Measurements from ENCODE around the gene GGCT.
"Not testable (repeated sequence)": the region's sequence is repeated elsewhere in the genome, so short reads cannot be mapped to it uniquely, and the experiment has no call there.

Gene GGCT

GRCh38 chr7:30528779-30529178, 24.1 kb upstream of the GGCT start:
- no peak overlapping the region for H3K4me3 ChIP-seq (ENCODE audit: control insufficient read depth, low read depth, low read length)
- DNase-seq (ENCODE audit: low read depth) = no peak
- no peak for TF ChIP-seq CTCF (conservative IDR thresholded peaks at IDR 0.05; ENCODE audit: control insufficient read depth, insufficient read depth, low read depth, low read length)

GRCh38 chr7:30527297-30527696, 22.7 kb upstream of the GGCT start:
- DNase-seq (ENCODE audit: low read depth) = not testable (repeated sequence)

GRCh38 chr7:30526163-30526562, 21.5 kb upstream of the GGCT start:
- no peak for DNase-seq (ENCODE audit: low read depth)
- H3K4me3 ChIP-seq (ENCODE audit: control insufficient read depth, low read depth, low read length) = no peak overlapping the region
- TF ChIP-seq CTCF (conservative IDR thresholded peaks at IDR 0.05; ENCODE audit: control insufficient read depth, insufficient read depth, low read depth, low read length) = no peak

More at GRCh38 chr7:30527297-30527696, 22.7 kb upstream of the GGCT start:
- H3K4me3 ChIP-seq (ENCODE audit: control insufficient read depth, low read depth, low read length) = not testable (repeated sequence)

- no peak overlapping the region for H3K4me3 ChIP-seq (ENCODE audit: control insufficient read depth, low read depth, low read length)
- DNase-seq (ENCODE audit: low read depth) = no peak
- TF ChIP-seq CTCF (conservative IDR thresholded peaks at IDR 0.05; ENCODE audit: control insufficient read depth, insufficient read depth, low read depth, low read length) = no peak
These were observed 20.8 kb upstream of the GGCT start for GRCh38 chr7:30525429-30525828.

- TF ChIP-seq CTCF (conservative IDR thresholded peaks at IDR 0.05; ENCODE audit: control insufficient read depth, insufficient read depth, low read depth, low read length) = no peak
- DNase-seq (ENCODE audit: low read depth) = no peak
These were observed 19.9 kb upstream of the GGCT start for GRCh38 chr7:30524545-30524944.

GRCh38 chr7:30523466-30523865, 18.8 kb upstream of the GGCT start:
- TF ChIP-seq CTCF (conservative IDR thresholded peaks at IDR 0.05; ENCODE audit: control insufficient read depth, insufficient read depth, low read depth, low read length) = no peak
- no peak for DNase-seq (ENCODE audit: low read depth)
- no peak overlapping the region for H3K4me3 ChIP-seq (ENCODE audit: control insufficient read depth, low read depth, low read length)

More at GRCh38 chr7:30524545-30524944, 19.9 kb upstream of the GGCT start:
- no peak overlapping the region for H3K4me3 ChIP-seq (ENCODE audit: control insufficient read depth, low read depth, low read length)

- no peak for TF ChIP-seq CTCF (conservative IDR thresholded peaks at IDR 0.05; ENCODE audit: control insufficient read depth, insufficient read depth, low read depth, low read length)
- H3K4me3 ChIP-seq (ENCODE audit: control insufficient read depth, low read depth, low read length) = no peak overlapping the region
- DNase-seq (ENCODE audit: low read depth) = no peak
These were observed 17.5 kb upstream of the GGCT start for GRCh38 chr7:30522159-30522558.

Data from fibroblast of mammary gland (primary cell).